Head of caudate nucleus (tissue), 42 donors: ENCODE results near the gene ZSCAN18.

Experiments
- DNase-seq, 42 donors: peaks; one replicate each; pipeline versions ENCODE4 v3.0.0 to v3.0.0-alpha.2; 2020 to 2021; ENCODE audit warnings: mixed read lengths in 7 of 42
- intact Hi-C: fragments of 100-400 bp; cut with DNase I; formaldehyde crosslinking; loops from one replicate; pipeline ENCODE4 v1.15.0; 2022

The ZSCAN18 gene

GRCh38 chr19:58054901-58055874 is 42.8 kb downstream of the ZSCAN18 start:
- intact Hi-C loops, result loop anchor here (5.0 kb wide), 1 partner anchor 53 kb away; the partner anchor contains the start of gene ZNF606
- peak; percentile 58 to 87 (median 77) for DNase-seq

GRCh38 chr19:58053480-58054156 is 44.4 kb downstream of the ZSCAN18 start:
- intact Hi-C loops, result no loop called here
- no peak for DNase-seq

GRCh38 chr19:58052256-58052655 is 45.8 kb downstream of the ZSCAN18 start:
- DNase-seq, result no peak
- intact Hi-C loops, result no loop called here

- intact Hi-C loops, result no loop called here
- DNase-seq, result no peak
Measured at GRCh38 chr19:58047672-58048071, 50.4 kb downstream of the ZSCAN18 start.

GRCh38 chr19:58046856-58047255 is 51.2 kb downstream of the ZSCAN18 start:
- DNase-seq, result no peak
- intact Hi-C loops, result no loop called here

GRCh38 chr19:58045411-58046050 is 52.5 kb downstream of the ZSCAN18 start:
- DNase-seq, result no peak
- intact Hi-C loops, result no loop called here

GRCh38 chr19:58044886-58045285 is 53.1 kb downstream of the ZSCAN18 start:
- intact Hi-C loops, result no loop called here
- DNase-seq, result no peak

GRCh38 chr19:58044391-58044790 is 53.6 kb downstream of the ZSCAN18 start:
- intact Hi-C loops, result no loop called here
- no peak for DNase-seq

- intact Hi-C loops, result no loop called here
- DNase-seq, result no peak
Measured at GRCh38 chr19:58042495-58043340, 55.3 kb downstream of the ZSCAN18 start.

- intact Hi-C loops, result no loop called here
- no peak for DNase-seq
Measured at GRCh38 chr19:58040751-58041525, 57.1 kb downstream of the ZSCAN18 start.

GRCh38 chr19:58038688-58039204 is 59.3 kb downstream of the ZSCAN18 start:
- peak in 6 of 42 donors; percentile 4 to 37 (median 18) for DNase-seq
- intact Hi-C loops, result no loop called here

- DNase-seq, result peak in 38 of 42 donors; percentile 12 to 85 (median 64)
- intact Hi-C loops, result no loop called here
Measured at GRCh38 chr19:58037927-58038687, 59.9 kb downstream of the ZSCAN18 start.

GRCh38 chr19:58035863-58036262 is 62.2 kb downstream of the ZSCAN18 start:
- intact Hi-C loops, result no loop called here
- peak in 14 of 42 donors; percentile 13 to 60 (median 35) for DNase-seq

GRCh38 chr19:58034477-58034793 is 63.6 kb downstream of the ZSCAN18 start:
- intact Hi-C loops, result no loop called here
- peak in 11 of 42 donors; percentile 15 to 48 (median 30) for DNase-seq
